HG02623 (cell line): Measurements from ENCODE around the gene AKR1C4.

Experiments used
- ATAC-seq: cut with Tn5 transposase; IDR thresholded peaks from one replicate; pipeline ENCODE4 v1.9.1; 2021; ENCODE audit warnings: moderate library complexity; ENCODE audit not compliant: unreplicated experiment

The AKR1C4 gene

GRCh38 chr10:5265139-5265538 lies 68.5 kb downstream of the AKR1C4 start:
- no peak for ATAC-seq

- no peak for ATAC-seq
Observed at GRCh38 chr10:5266351-5266750, 69.7 kb downstream of the AKR1C4 start.

- ATAC-seq = no peak
Observed at GRCh38 chr10:5266804-5267203, 70.2 kb downstream of the AKR1C4 start.

- ATAC-seq = no peak
Observed at GRCh38 chr10:5268234-5268633, 71.6 kb downstream of the AKR1C4 start.
